ENCODE results near the gene DDIAS.

DNA sequence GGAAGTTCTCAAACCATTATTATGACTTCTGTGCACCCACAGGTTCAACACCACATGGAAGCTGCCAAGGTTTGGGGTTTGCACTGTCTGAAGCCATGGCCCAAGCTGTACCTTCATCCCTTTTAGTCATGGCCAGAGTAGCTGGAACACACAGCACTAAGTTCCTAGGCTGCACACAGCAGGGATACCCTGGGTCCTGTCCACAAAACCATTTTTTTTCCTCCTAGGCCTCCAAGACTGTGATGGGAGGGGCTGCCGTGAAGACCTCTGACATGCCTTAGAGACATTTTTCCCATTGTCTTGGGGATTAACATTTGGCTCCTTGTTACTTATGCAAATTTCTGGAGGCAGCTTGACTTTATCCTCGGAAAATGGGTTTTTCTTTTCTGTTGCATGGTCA, 42.7 kb downstream of the DDIAS start:
- TF ChIP-seq CTCF (IDR thresholded peaks at IDR 0.05): no peak
- TF ChIP-seq EZH2 (IDR thresholded peaks at IDR 0.05; ENCODE audit: borderline replicate concordance, insufficient read depth, low read depth, low read length, poor library complexity, severe bottlenecking): no peak
